ENCODE results near the gene TBC1D7.

- no peak for TF ChIP-seq CTCF (IDR thresholded peaks at IDR 0.05)
- no peak for TF ChIP-seq EP300 (IDR thresholded peaks at IDR 0.05)
- TF ChIP-seq POLR2AphosphoS5 (IDR thresholded peaks at IDR 0.05), result no peak
These were observed 42.6 kb downstream of the TBC1D7 start for GRCh38 chr6:13285705-13286104.

All from upper lobe of left lung (tissue), 4 donors.